Stimulated activated CD4-positive, alpha-beta T cell treated with anti-CD3 and anti-CD28 coated beads, Interleukin-15, amount 100 ng/mL, for 24 hours (primary cell): ENCODE data around the gene HYCC1.
"Not testable (repeated sequence)": the region's sequence is repeated elsewhere in the genome, so short reads cannot be mapped to it uniquely, and the experiment has no call there.

Experiments used
- DNase-seq: peaks from one replicate; pipeline ENCODE4 v3.0.0-alpha.2; 2020

The HYCC1 gene

DNA sequence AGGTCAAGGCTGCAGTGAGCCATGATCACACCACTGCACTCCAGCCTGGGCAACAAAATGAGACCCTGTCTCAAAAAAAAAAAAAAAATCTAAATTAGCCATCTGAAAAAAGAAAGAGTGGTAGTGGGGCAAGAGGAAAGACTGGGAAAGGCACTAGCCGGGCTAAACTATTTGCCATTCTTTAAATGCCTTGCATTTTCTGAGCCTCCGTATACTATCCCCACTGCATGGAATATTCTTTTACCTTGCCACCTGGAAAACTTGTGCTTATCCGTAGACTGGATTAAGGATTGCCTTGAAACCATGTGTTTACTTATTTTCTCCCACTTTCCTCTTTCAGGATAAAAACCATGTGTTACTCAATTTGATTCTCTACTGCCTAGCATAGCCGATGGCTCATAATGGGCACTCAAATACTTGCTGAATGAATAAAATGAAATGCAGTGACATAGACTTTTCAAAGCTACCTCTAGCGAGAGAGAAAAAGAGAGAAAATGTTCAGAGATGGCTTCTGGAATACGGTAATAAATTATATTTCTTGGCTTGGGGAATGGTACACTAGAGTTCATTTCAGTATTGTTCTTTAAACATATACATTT is 30.6 kb downstream of the HYCC1 start:
- no peak for DNase-seq

DNA sequence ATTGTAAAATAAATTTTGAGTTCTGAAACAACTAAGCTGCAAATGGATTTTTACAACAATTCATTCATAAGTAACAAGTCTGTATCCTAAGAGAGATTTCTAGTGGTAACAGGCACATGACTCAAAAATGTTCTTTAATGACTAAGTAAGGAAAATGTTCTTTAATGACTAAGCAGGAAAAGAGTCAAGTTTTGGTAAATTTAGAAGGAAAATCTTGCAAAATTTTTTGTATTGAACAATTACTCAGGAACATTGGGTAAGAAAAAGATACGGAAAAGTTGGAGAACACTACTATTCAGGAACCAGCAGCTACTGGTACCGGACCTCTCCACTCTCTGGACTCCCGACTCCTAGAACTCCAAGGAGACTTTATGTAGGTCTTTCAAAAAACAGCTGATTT is 33.5 kb downstream of the HYCC1 start:
- DNase-seq = no peak

DNA sequence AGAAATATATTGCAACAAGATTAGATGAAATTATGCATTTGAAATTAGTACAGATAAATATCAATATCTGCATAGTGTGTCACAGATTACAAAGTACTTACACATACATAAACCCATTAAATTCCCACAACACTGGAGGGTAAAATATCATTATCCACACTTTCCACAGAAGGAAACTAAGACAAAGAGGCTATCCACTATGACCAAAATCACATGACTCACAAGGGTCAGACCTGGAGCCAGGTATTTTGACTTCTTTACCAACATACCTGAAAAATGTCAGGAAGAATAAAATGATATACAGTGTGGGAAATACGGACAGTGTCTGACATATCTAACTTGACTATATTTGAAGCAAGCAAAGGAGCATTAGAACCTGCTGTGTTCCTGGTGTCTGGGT is 34.1 kb downstream of the HYCC1 start:
- DNase-seq = no peak

- DNase-seq = no peak
Measured at GRCh38 chr7:22979251-22979650, 34.7 kb downstream of the HYCC1 start.

DNA sequence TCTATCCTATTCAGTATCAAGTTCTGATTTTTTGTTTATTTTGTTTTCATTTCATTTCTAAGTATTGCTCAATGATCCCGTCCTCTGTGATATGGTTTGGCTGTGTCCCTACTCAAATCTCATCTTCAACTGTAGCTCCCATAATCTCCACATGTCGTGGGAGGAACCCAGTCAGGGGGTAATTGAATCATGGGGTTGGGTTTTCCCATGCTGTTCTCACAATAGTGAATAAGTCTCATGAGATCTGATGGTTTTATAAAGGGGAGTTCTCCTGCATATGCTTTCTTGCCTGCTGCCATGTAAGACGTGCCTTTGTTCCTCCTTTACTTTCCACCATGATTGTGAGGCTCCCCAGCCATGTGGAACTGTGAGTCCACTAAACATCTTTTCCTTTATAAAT is 39.3 kb downstream of the HYCC1 start:
- not testable (repeated sequence) for DNase-seq

DNA sequence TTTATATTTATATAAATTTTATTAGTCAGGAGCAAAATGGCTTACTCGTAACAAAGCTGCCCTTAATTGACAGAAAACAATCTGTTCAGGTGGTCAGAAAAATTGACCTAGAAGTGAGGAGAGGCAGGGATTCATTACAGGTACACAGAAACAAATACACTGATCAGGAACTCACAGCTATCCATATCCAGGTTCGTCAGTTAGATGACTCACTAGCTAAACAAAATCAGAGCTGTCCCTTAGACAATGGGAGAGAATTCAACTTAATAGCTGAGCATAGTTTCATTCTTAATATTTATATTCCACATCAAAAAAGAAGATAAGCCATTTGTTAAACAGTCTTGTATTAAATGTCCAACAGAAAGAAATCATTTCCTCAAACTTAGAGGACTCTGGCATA is 41.7 kb downstream of the HYCC1 start:
- DNase-seq = no peak

- no peak for DNase-seq
Measured at GRCh38 chr7:22969010-22969431, 44.9 kb downstream of the HYCC1 start.
